CD4-positive, alpha-beta T cell treated with Interferon alpha-2 for 1 hour (primary cell): ENCODE measurements around the gene MCRIP2.

Experiments used
- DNase-seq, 2 donors: peaks; one replicate each; pipeline ENCODE4 v3.0.0-alpha.2; 2020 to 2022

The MCRIP2 gene

GRCh38 chr16:617855-618254 lies 23.8 kb upstream of the MCRIP2 start:
- DNase-seq, result no peak

GRCh38 chr16:619476-620100 lies 22.0 kb upstream of the MCRIP2 start:
- DNase-seq, result no peak

GRCh38 chr16:620700-621525 lies 20.7 kb upstream of the MCRIP2 start:
- DNase-seq, result no peak

- DNase-seq, result no peak
Observed at GRCh38 chr16:621526-622105, 20.0 kb upstream of the MCRIP2 start.

- no peak for DNase-seq
Observed at GRCh38 chr16:622920-623280, 18.7 kb upstream of the MCRIP2 start.

GRCh38 chr16:624526-625070 lies 17.0 kb upstream of the MCRIP2 start:
- DNase-seq, result no peak

- no peak for DNase-seq
Observed at GRCh38 chr16:625117-625976, 16.3 kb upstream of the MCRIP2 start.

GRCh38 chr16:625977-626765 lies 15.5 kb upstream of the MCRIP2 start:
- no peak for DNase-seq

- DNase-seq, result no peak
Observed at GRCh38 chr16:626787-627453, 14.7 kb upstream of the MCRIP2 start.

GRCh38 chr16:627454-628239 lies 14.0 kb upstream of the MCRIP2 start:
- no peak for DNase-seq

- no peak for DNase-seq
Observed at GRCh38 chr16:628321-629061, 13.1 kb upstream of the MCRIP2 start.

- no peak for DNase-seq
Observed at GRCh38 chr16:629185-629832, 12.3 kb upstream of the MCRIP2 start.

GRCh38 chr16:629833-630248 lies 11.8 kb upstream of the MCRIP2 start:
- no peak for DNase-seq

GRCh38 chr16:630249-630814 lies 11.3 kb upstream of the MCRIP2 start:
- DNase-seq, result no peak

- DNase-seq, result no peak
Observed at GRCh38 chr16:630815-631405, 10.7 kb upstream of the MCRIP2 start, which contains the start of gene WFIKKN1. Gene WFIKKN1 (plus strand): TSS chr16:630985. CDS start chr16:631254, 269 bp downstream.

GRCh38 chr16:631808-632358 lies 9.7 kb upstream of the MCRIP2 start:
- no peak for DNase-seq

- DNase-seq, result no peak
Observed at GRCh38 chr16:632486-633335, 8.9 kb upstream of the MCRIP2 start.
